Neural crest cell (in vitro differentiated cells): ENCODE results near the gene TRIM65. TPM values are rescaled to one million over a fixed set of nuclear protein-coding genes. Genes with fewer than 3 reads are reported as not detected.

Experiments
- DNase-seq: peaks from one replicate; pipeline ENCODE4 v3.0.0; 2021; ENCODE audit warnings: low read depth, mixed read lengths, low spot score
- H3K27ac Mint-ChIP-seq: one replicate; pipeline ENCODE4 v1.8.0; 2021; ENCODE audit warnings: mild to moderate bottlenecking, mixed read lengths; ENCODE audit not compliant: unreplicated experiment
- H3K27me3 Mint-ChIP-seq: 2 replicates; pipeline ENCODE4 v1.8.0; 2021; ENCODE audit warnings: low read depth, mild to moderate bottlenecking, mixed read lengths
- H3K36me3 Mint-ChIP-seq: 2 replicates; pipeline ENCODE4 v1.8.0; 2021; ENCODE audit warnings: low read depth, mild to moderate bottlenecking, mixed read lengths
- H3K4me1 Mint-ChIP-seq: 2 replicates; pipeline ENCODE4 v1.8.0; 2021; ENCODE audit warnings: mixed read lengths
- H3K4me3 Mint-ChIP-seq: one replicate; pipeline ENCODE4 v1.8.0; 2021; ENCODE audit warnings: mild to moderate bottlenecking, mixed read lengths
- H3K9me3 Mint-ChIP-seq: 2 replicates; pipeline ENCODE4 v1.8.0; 2021; ENCODE audit warnings: mixed read lengths
- CTCF ChIP-seq: fragments of 200-600 bp; sonication (generic); conservative IDR thresholded peaks from 2 replicates; pipeline ENCODE4 v1.5.0; 2021; ENCODE audit warnings: antibody characterized with exemption, mild to moderate bottlenecking
- total RNA-seq: library from RNA; stranded (reverse); gene quantifications from 2 replicates; pipeline ENCODE4 v1.2.1, GENCODE V29; 2021

Gene TRIM65
- total RNA-seq, 1 donor from 2014 or later: 23.3 TPM

- Mint-ChIP-seq H3K9me3 (no peaks in the 10 kb centered on the region), H3K4me3 (peak overlapping the region; percentile 51), H3K36me3 (peaks cover 4% of the 10 kb centered on the region), H3K27ac (no peak overlapping the region), H3K4me1 (peaks cover 26% of the 10 kb centered on the region), H3K27me3 (peaks cover 6% of the 10 kb centered on the region)
- no peak for DNase-seq
- TF ChIP-seq CTCF: no peak
These were observed 2.0 kb upstream of the TRIM65 start for GRCh38 chr17:75898791-75899190.

- H3K4me3 Mint-ChIP-seq: peak overlapping the region; percentile 86
- no peaks in the 10 kb centered on the region for H3K9me3 Mint-ChIP-seq
- peak overlapping the region; percentile 51 for H3K27ac Mint-ChIP-seq
- H3K36me3 Mint-ChIP-seq: peaks cover 4% of the 10 kb centered on the region
- H3K4me1 Mint-ChIP-seq: peaks cover 28% of the 10 kb centered on the region
- DNase-seq: no peak
- TF ChIP-seq CTCF: no peak
- H3K27me3 Mint-ChIP-seq: peaks cover 6% of the 10 kb centered on the region
These were observed 1.3 kb upstream of the TRIM65 start for GRCh38 chr17:75898065-75898464.

GRCh38 chr17:75897160-75898019 is 639 bp upstream of the TRIM65 start:
- Mint-ChIP-seq H3K27me3 (peaks cover 6% of the 10 kb centered on the region), H3K36me3 (peaks cover 4% of the 10 kb centered on the region), H3K4me3 (peak overlapping the region; percentile 86), H3K4me1 (peaks cover 28% of the 10 kb centered on the region), H3K9me3 (no peaks in the 10 kb centered on the region), H3K27ac (peak overlapping the region; percentile 51)
- no peak for TF ChIP-seq CTCF
- DNase-seq: no peak

GRCh38 chr17:75895370-75896155 is 1.2 kb downstream of the TRIM65 start:
- H3K4me1 Mint-ChIP-seq: peaks cover 28% of the 10 kb centered on the region
- H3K9me3 Mint-ChIP-seq: no peaks in the 10 kb centered on the region
- DNase-seq: no peak
- peak; percentile 50 for TF ChIP-seq CTCF
- peak overlapping the region; percentile 84 for H3K27ac Mint-ChIP-seq
- peaks cover 4% of the 10 kb centered on the region for H3K36me3 Mint-ChIP-seq
- peaks cover 6% of the 10 kb centered on the region for H3K27me3 Mint-ChIP-seq
- H3K4me3 Mint-ChIP-seq: peak overlapping the region; percentile 90

- TF ChIP-seq CTCF: no peak
- Mint-ChIP-seq H3K4me3 (peak overlapping the region; percentile 74), H3K27ac (no peak overlapping the region), H3K4me1 (peaks cover 28% of the 10 kb centered on the region), H3K27me3 (peaks cover 6% of the 10 kb centered on the region), H3K9me3 (no peaks in the 10 kb centered on the region), H3K36me3 (peaks cover 4% of the 10 kb centered on the region)
- no peak for DNase-seq
These were observed 2.6 kb downstream of the TRIM65 start for GRCh38 chr17:75894049-75894733.
